GM10266 (cell line): ENCODE results near the gene ASS1.

Experiments
- DNase-seq: peaks from one replicate; pipeline ENCODE4 v3.0.0; 2012; ENCODE audit errors: extremely low spot score
- TF ChIP-seq, protein P1 (sequence below): IDR thresholded peaks from 2 replicates; pipeline ENCODE4 v1.5.1; 2012; ENCODE audit warnings: mild to moderate bottlenecking, low read depth; ENCODE audit not compliant: control insufficient read depth, insufficient read depth; ENCODE audit errors: missing control alignments

Gene ASS1

DNA sequence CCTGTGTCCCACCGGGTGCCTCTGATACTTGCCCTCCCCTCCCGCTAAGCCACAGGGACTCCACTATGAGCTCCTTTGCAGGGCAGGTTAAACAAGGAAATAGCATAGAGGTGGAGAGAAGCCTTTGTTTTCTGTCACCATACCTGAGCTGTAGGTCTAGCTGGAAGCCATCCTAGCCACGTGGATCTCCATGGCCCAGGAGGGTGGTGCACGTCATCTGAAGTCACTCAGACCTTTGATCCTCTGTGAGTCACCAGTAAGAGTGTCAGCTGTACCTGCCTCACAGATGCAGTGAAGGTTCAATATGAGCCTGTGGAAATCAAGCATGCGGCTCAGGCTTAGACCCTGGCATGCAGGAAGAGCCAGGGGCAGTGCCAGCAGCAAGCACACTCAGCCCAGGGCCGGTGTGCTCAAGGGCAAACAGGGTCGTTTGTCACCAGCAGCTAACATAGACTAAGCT is 55.1 kb downstream of the ASS1 start:
- TF ChIP-seq, protein P1, sequence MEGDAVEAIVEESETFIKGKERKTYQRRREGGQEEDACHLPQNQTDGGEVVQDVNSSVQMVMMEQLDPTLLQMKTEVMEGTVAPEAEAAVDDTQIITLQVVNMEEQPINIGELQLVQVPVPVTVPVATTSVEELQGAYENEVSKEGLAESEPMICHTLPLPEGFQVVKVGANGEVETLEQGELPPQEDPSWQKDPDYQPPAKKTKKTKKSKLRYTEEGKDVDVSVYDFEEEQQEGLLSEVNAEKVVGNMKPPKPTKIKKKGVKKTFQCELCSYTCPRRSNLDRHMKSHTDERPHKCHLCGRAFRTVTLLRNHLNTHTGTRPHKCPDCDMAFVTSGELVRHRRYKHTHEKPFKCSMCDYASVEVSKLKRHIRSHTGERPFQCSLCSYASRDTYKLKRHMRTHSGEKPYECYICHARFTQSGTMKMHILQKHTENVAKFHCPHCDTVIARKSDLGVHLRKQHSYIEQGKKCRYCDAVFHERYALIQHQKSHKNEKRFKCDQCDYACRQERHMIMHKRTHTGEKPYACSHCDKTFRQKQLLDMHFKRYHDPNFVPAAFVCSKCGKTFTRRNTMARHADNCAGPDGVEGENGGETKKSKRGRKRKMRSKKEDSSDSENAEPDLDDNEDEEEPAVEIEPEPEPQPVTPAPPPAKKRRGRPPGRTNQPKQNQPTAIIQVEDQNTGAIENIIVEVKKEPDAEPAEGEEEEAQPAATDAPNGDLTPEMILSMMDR, result no peak
- no peak for DNase-seq

DNA sequence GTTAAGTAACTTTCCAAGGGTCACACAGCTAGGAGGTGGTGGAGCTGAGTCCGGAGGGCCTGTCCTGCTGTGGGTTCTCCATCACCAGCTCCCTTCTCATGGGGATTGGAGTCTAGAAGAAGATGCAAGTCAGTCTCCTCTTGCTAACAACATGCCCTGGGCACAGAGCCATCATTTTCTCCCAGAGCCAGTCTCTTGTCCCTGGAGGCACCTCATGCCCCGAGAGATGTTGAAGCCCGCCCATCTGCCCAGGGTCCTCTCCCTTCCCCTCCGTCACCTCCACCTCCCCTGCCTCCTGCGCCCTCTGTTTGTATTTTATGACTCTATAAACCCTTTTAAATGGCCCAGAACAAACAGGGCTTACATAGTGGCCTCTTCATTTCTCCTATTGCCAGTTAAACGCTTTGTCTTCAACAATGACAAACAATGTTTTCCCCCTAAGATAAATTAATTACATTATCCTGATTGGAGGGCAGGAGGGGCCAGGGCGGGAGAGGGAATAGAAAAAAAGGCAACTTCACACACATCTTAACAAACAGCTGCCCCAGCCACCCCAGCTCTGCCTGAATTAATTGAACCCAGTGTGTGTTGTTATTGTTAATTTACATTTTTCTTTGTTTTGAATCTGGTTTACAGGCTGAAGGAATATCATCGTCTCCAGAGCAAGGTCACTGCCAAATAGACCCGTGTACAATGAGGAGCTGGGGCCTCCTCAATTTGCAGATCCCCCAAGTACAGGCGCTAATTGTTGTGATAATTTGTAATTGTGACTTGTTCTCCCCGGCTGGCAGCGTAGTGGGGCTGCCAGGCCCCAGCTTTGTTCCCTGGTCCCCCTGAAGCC is 55.8 kb downstream of the ASS1 start:
- TF ChIP-seq, protein P1, result no peak
- DNase-seq, result no peak

DNA sequence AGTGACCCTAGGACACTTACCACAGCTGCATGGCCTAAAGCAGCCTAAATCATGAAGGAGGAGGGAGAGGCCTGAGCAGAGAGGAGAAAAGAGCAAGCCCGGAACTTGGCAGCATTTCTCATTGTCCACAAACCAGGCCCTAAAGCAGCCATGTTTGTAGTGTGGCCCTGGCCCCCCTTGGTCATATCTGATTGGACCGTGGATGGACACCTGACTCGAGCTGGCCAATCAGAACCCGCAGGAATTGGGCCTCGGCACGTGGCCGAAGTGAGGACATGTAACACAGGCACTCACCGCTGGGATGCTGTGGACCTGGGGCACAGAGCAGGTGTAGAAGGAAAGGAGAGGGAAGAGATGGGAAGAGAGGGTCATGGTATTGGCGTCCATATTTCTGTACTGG is 56.9 kb downstream of the ASS1 start:
- no peak for DNase-seq
- TF ChIP-seq, protein P1, result no peak

DNA sequence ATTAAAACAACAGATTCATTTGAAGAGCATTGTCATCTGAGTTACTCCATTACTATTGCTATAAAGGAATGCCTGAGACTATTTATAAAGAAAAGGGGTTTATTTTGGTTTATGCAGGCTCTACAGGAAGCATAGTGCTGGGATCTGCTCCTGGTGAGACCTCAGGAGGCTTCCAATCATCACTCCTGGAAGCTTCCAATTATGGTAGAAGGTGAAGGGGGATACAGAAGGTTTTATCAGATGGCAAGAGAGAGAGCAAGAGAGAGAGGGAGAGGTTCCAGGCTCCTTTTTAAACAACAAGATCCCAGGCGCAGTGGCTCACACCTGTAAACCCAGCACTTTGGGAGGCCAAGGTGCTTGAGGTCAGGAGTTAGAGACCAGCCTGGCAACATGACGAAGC is 63.5 kb downstream of the ASS1 start:
- DNase-seq, result no peak

DNA sequence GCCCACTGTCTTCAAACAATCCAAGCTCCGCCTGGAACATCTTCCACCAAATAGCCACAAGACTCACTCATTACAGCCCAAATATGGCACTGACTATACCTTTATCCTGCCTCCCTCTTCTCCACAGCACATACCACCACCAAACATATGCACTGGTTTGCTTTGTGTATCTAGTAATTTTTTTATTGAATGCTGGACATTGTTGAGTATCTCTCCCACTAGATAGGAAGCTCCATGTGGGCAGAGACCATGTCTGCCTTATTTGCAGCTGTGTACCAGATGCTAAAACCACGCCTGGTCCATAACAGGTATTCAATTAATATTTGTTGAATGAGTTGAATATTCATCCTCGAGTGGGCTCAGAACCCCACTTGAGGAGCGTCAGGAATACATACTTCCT is 67.4 kb downstream of the ASS1 start:
- DNase-seq, result no peak

More for the DNA sequence above, 63.5 kb downstream of the ASS1 start:
- TF ChIP-seq, protein P1, result no peak

DNA sequence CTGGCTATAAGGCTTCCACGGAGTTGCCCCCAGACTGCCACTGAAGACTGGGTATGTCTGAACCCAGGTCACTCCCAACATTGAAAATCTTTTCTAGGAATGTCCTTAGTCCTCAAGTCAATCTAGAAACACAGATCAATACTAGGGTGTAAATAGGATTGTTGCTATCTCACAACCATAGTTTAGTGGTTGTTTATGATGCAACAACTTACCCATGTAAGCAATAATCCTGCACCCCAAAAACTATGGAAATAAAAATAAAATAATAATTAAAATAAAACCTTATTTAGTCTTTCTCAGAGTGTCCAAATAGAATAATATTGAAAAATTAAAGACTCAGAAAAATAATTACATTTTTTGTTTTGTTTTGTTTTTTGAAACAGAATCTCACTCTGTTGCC is 68.3 kb downstream of the ASS1 start:
- TF ChIP-seq, protein P1, result no peak
- no peak for DNase-seq

More for the DNA sequence above, 67.4 kb downstream of the ASS1 start:
- TF ChIP-seq, protein P1, result no peak

DNA sequence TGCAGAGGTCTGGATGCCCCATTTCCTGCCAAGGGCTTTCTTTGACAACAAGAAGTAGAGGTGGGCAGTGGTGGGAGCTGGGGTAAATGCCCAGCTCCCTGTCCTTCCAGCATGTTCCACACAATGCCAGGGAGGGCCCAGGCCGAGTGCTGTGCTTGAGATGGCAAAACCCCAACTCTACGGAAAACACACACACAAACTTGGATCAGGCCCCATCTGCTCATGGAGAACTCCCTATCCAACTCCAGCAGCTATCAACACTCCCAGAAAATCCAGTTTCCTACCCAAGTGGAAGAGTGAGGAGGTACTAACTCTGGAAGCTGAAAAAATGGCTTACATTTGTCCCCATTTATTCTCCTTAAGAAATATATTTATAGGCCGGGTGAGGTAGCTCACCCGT is 73.5 kb downstream of the ASS1 start:
- TF ChIP-seq, protein P1, result no peak
- no peak for DNase-seq
